GM12892 (cell line): ENCODE data around the gene MAPRE2.

Source experiments
- POLR2A ChIP-seq: IDR thresholded peaks from 2 replicates; pipeline ENCODE4 v1.6.1; 2011; ENCODE audit warnings: low read depth, low read length, control low read depth
- POLR2AphosphoS5 ChIP-seq: IDR thresholded peaks from 2 replicates; pipeline ENCODE4 v1.6.1; 2011; ENCODE audit warnings: low read depth, low read length, control low read depth
- TAF1 ChIP-seq: IDR thresholded peaks from 2 replicates; pipeline ENCODE4 v1.6.1; 2011; ENCODE audit warnings: low read depth, mild to moderate bottlenecking, control low read depth, low read length, borderline replicate concordance

- no peak for TF ChIP-seq POLR2AphosphoS5
- no peak for TF ChIP-seq POLR2A
- no peak for TF ChIP-seq TAF1
Measured at GRCh38 chr18:35067454-35067853, 26.2 kb downstream of the MAPRE2 start.
